Measurements from ENCODE around the gene PMVK.
A peak's percentile ranks its signal among the peaks of the same experiment; 100 is the strongest.

The PMVK gene

DNA sequence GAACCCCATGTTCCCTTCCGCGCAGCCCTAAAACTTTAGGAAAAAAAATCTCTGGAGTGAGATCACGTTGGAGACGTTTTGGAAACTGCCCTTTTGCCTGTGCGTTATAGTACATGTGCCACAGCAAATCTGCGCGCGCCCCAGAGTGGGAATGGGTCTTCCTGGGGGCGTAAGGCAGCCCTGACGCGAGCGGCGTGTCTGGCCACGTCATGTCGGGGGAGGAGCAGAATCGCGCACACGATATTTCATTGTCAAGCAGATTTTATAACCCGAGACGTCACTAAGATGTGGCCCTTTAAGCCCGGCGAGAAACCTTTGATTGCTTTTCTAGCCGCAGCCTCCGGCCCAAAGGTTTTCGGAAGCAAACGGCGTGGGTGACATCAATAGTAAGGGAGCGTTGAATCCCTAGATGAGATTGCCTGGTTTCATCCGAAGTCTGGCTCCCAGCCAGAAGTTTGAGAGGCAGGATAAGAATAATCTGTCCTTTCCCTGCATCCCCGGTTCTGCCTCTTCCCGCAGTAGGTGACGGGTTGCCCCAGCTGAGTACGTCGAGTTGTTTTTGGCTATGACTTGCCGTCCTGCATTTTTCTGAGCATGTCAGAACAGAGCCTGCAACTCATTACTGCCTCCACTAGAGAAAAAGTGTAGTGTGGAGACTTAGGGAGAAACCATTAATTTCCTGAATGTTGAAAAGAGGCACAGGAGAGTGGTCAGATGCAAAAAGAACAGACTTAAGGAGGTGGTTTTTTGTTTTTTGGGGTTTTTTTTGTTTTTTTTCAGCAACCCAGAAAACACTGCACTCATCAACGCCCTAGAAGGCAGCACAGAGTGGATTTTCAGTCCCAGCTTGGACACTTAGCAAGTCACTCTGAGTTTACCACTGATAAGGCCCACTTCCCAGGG, 817 bp upstream of the PMVK start:
- Mint-ChIP-seq H3K27me3 (no peaks in the 10 kb centered on the region), H3K4me3 (peak overlapping the region; percentile 91), H3K36me3 (peaks cover 2% of the 10 kb centered on the region), H3K9me3 (no peaks in the 10 kb centered on the region), H3K4me1 (peaks cover 69% of the 10 kb centered on the region), H3K27ac (peak overlapping the region; percentile 97)
- DNase-seq, result peak; percentile 94
- CTCF ChIA-PET, result interaction anchor here (0.8 to 2.4 kb wide), 13 partner anchors 10 to 456 kb away, joined by 3 to 10 read pairs (median 4); no protein-coding TSS in a partner anchor

GRCh38 chr1:154935749-154936554, 567 bp downstream of the PMVK start:
- peak overlapping the region; percentile 91 for H3K4me3 Mint-ChIP-seq
- H3K36me3 Mint-ChIP-seq, result peaks cover 4% of the 10 kb centered on the region
- DNase-seq, result no peak
- H3K27me3 Mint-ChIP-seq, result no peaks in the 10 kb centered on the region
- CTCF ChIA-PET, result interaction anchor here (0.8 to 2.4 kb wide), 17 partner anchors 8 to 455 kb away, joined by 3 to 10 read pairs (median 4); no protein-coding TSS in a partner anchor
- peaks cover 55% of the 10 kb centered on the region for H3K4me1 Mint-ChIP-seq
- peak overlapping the region; percentile 97 for H3K27ac Mint-ChIP-seq
- H3K9me3 Mint-ChIP-seq, result no peaks in the 10 kb centered on the region

- Mint-ChIP-seq H3K36me3 (peaks cover 9% of the 10 kb centered on the region), H3K27me3 (no peaks in the 10 kb centered on the region), H3K4me1 (peaks cover 43% of the 10 kb centered on the region), H3K27ac (no peak overlapping the region), H3K9me3 (no peaks in the 10 kb centered on the region), H3K4me3 (peak overlapping the region; percentile 27)
- CTCF ChIA-PET, result interaction anchor here (1.0 kb wide), 1 partner anchor 9 kb away, joined by 3 read pairs; no protein-coding TSS in a partner anchor
- no peak for DNase-seq
Observed at GRCh38 chr1:154934358-154934948, 2.1 kb downstream of the PMVK start.

DNA sequence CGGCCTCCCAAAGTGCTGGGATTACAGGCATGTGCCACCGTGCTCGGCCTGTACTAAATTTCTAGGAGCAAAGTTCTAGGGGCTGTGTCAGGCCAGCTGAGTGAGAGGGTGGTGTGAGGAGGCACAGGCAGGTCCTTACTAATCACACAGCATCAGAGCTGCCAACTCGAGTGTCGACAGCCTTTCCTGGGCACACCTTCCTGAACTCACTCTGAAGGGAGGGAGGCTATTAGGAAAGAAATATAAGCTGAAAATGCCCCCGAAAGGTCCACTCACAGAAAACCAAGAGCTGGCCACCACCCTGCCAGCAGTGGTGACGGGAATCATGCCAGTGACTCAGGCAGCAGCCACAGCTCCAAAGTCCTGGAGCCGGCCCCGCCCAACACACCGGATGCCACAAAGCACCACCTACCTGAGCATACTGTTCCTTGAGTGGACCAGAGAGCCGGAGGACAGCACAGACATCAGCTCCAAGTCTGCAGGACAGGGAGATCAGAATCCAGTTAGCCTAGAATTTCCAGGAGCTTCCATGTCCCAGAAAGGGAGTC, 4.5 kb downstream of the PMVK start:
- DNase-seq, result no peak
- Mint-ChIP-seq H3K4me3 (no peak overlapping the region), H3K36me3 (peaks cover 23% of the 10 kb centered on the region), H3K27ac (no peak overlapping the region), H3K9me3 (no peaks in the 10 kb centered on the region), H3K4me1 (peaks cover 28% of the 10 kb centered on the region), H3K27me3 (no peaks in the 10 kb centered on the region)
- CTCF ChIA-PET, result no interaction called here

GRCh38 chr1:154926201-154926600, 10.3 kb downstream of the PMVK start:
- no peak for DNase-seq
- H3K4me1 Mint-ChIP-seq, result peaks cover 21% of the 10 kb centered on the region
- CTCF ChIA-PET, result interaction anchor here (1.0 kb wide), 1 partner anchor 18 kb away, joined by 4 read pairs; no protein-coding TSS in a partner anchor
- H3K4me3 Mint-ChIP-seq, result no peak overlapping the region
- H3K9me3 Mint-ChIP-seq, result no peaks in the 10 kb centered on the region
- H3K36me3 Mint-ChIP-seq, result peaks cover 51% of the 10 kb centered on the region
- H3K27ac Mint-ChIP-seq, result peak overlapping the region; percentile 52
- H3K27me3 Mint-ChIP-seq, result no peaks in the 10 kb centered on the region

DNA sequence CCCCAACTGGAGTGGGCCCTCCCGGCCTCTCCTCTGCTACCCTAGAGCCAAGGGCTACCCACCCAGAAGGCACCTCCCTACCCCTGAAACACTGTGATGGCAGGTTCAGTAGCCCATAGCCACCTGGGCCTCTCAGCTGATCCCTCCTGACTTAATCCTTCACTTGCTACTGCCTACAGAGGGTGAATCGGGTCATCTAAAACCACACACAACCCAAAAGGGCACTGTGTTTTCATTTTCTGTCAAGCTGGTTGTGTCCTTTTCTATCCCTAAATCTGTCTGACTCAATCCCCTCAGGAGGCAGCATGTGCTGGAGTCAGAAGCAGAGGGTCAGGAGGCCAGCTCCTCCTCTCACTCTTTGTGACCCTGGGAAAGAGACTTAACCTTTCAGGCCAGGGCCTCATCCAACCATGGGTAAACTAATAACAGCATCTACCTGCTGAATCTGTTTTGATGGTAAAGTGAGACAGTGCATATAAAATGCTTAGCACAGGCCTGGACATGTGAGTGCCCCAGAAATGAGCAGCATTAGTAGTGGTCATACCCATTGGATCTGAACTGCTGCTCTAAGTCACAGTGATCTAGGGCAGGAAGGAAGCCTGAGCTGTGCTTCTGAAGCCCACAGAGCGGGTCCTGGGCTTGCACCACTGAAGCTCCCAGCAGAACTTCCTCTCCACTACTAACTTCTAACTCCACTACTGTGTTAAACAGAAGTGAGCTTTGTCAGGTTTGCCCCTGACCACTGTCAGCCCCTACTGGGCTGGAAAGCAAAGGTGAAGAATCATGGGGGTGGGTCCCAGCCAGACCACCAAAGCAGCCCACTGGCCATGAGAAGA, 11.0 kb downstream of the PMVK start:
- Mint-ChIP-seq H3K27me3 (no peaks in the 10 kb centered on the region), H3K9me3 (no peaks in the 10 kb centered on the region), H3K36me3 (peaks cover 51% of the 10 kb centered on the region), H3K27ac (peak overlapping the region; percentile 52), H3K4me3 (no peak overlapping the region), H3K4me1 (peaks cover 21% of the 10 kb centered on the region)
- no peak for DNase-seq
- CTCF ChIA-PET, result interaction anchor here (0.9 to 1.0 kb wide), 2 partner anchors 18 to 160 kb away, joined by 3 to 4 read pairs; no protein-coding TSS in a partner anchor

- no peak for DNase-seq
- Mint-ChIP-seq H3K4me1 (peaks cover 21% of the 10 kb centered on the region), H3K27me3 (no peaks in the 10 kb centered on the region), H3K4me3 (no peak overlapping the region), H3K36me3 (peaks cover 41% of the 10 kb centered on the region), H3K9me3 (no peaks in the 10 kb centered on the region), H3K27ac (no peak overlapping the region)
- CTCF ChIA-PET, result no interaction called here
Observed at GRCh38 chr1:154923695-154924094, 12.8 kb downstream of the PMVK start.

DNA sequence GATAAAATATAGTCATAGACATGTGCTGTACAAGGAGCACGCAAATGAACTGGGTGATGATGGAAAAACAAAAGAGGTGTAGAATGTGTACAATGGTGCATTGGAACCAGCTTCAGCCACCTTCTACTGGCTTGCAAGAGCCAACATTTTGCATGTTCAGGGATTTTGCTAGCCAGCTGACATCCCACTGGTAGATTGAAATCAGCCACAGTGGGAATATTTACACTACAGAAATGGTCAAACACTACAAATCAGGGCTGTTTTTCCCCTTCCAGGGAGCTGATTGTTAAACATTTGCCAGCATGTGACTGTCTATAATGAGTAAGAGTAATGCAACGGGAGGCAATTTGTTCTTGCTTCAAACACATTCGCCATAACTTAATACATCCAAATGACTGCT, 23.2 kb downstream of the PMVK start:
- CTCF ChIA-PET, result interaction anchor here (1.3 kb wide), 1 partner anchor 20 kb away, joined by 3 read pairs; no protein-coding TSS in a partner anchor
- no peak overlapping the region for H3K4me3 Mint-ChIP-seq
- no peak for DNase-seq
- peaks cover 5% of the 10 kb centered on the region for H3K27me3 Mint-ChIP-seq
- no peak overlapping the region for H3K27ac Mint-ChIP-seq
- H3K36me3 Mint-ChIP-seq, result peaks cover 14% of the 10 kb centered on the region
- no peaks in the 10 kb centered on the region for H3K4me1 Mint-ChIP-seq
- H3K9me3 Mint-ChIP-seq, result peaks cover 5% of the 10 kb centered on the region

DNA sequence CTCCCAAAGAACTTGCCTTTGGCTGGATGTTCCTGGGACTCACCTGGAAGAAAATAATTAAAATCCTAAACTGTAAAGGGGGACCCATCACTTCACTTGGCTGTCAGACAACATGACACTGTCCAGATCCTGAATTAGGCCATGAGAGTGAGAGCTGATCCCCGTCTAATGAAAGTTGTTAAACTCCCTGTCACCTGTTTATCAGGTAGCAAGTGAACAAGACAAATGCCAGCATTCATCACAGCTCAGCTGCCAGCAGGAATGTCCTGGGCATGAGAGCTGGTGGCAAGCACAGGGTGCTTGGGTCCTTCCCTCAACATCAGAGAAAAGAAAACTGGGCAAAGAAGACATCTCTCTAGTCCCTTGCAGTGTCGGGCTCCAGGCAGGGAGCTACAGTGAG, 23.8 kb downstream of the PMVK start:
- CTCF ChIA-PET, result interaction anchor here (0.9 to 1.3 kb wide), 2 partner anchors 10 to 20 kb away, joined by 3 to 4 read pairs; no protein-coding TSS in a partner anchor
- H3K4me3 Mint-ChIP-seq, result no peak overlapping the region
- peaks cover 5% of the 10 kb centered on the region for H3K9me3 Mint-ChIP-seq
- peaks cover 14% of the 10 kb centered on the region for H3K36me3 Mint-ChIP-seq
- no peak for DNase-seq
- H3K27me3 Mint-ChIP-seq, result peaks cover 5% of the 10 kb centered on the region
- H3K27ac Mint-ChIP-seq, result no peak overlapping the region
- H3K4me1 Mint-ChIP-seq, result no peaks in the 10 kb centered on the region

- CTCF ChIA-PET, result interaction anchor here (0.9 kb wide), 1 partner anchor 10 kb away, joined by 4 read pairs; no protein-coding TSS in a partner anchor
- Mint-ChIP-seq H3K4me1 (no peaks in the 10 kb centered on the region), H3K27ac (no peak overlapping the region), H3K9me3 (peaks cover 5% of the 10 kb centered on the region), H3K4me3 (no peak overlapping the region), H3K36me3 (peaks cover 13% of the 10 kb centered on the region), H3K27me3 (peaks cover 5% of the 10 kb centered on the region)
- DNase-seq, result no peak
Observed at GRCh38 chr1:154911691-154912550, 24.6 kb downstream of the PMVK start.

GRCh38 chr1:154910851-154911250, 25.7 kb downstream of the PMVK start:
- CTCF ChIA-PET, result interaction anchor here (1.1 kb wide), 1 partner anchor 26 kb away, joined by 3 read pairs; the partner anchor contains the start of gene PMVK
- no peak for DNase-seq
- H3K27me3 Mint-ChIP-seq, result peaks cover 5% of the 10 kb centered on the region
- H3K36me3 Mint-ChIP-seq, result peaks cover 3% of the 10 kb centered on the region
- no peak overlapping the region for H3K27ac Mint-ChIP-seq
- H3K4me1 Mint-ChIP-seq, result no peaks in the 10 kb centered on the region
- H3K4me3 Mint-ChIP-seq, result no peak overlapping the region
- no peaks in the 10 kb centered on the region for H3K9me3 Mint-ChIP-seq

DNA sequence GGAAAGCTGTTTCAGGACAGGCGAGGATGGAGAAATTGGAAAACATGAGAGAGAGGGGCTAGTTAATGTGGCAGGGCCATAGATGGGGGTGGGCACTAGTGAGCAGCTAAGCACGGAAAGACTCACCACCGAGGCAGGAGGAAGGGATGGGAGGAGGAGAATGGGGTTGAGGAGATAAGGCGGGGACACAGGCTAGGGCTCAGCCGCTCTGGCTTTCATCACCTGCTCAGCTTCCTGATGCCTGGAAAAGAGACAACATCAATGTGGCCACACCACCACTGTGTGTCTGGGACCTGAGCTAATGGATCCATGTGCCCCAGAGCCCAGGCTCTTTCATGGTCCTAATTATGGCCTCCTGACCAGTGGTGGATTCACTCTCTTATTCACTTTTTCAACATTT, 27.6 kb downstream of the PMVK start:
- H3K27me3 Mint-ChIP-seq, result peaks cover 5% of the 10 kb centered on the region
- no peak overlapping the region for H3K27ac Mint-ChIP-seq
- H3K4me1 Mint-ChIP-seq, result no peaks in the 10 kb centered on the region
- H3K9me3 Mint-ChIP-seq, result no peaks in the 10 kb centered on the region
- CTCF ChIA-PET, result interaction anchor here (1.5 kb wide), 1 partner anchor 18 kb away, joined by 3 read pairs; no protein-coding TSS in a partner anchor
- no peak overlapping the region for H3K4me3 Mint-ChIP-seq
- H3K36me3 Mint-ChIP-seq, result no peaks in the 10 kb centered on the region
- DNase-seq, result no peak
